ENCODE measurements around the gene PNLIPRP1.

PNLIPRP1 gene

GRCh38 chr10:116589926-116590325, 833 bp upstream of the PNLIPRP1 start:
- H3K27me3 ChIP-seq (replicated peaks; ENCODE audit: control insufficient read depth, insufficient read depth, low read length): no peaks in the 10 kb centered on the region; the same call in 1 of the 2 replicates
- H3K4me3 ChIP-seq (replicated peaks; ENCODE audit: low read depth, low read length): no peak overlapping the region
- no peaks in the 10 kb centered on the region for H3K36me3 ChIP-seq (ENCODE audit: control insufficient read depth, insufficient read depth, low read length)
- no peak for DNase-seq (ENCODE audit: extremely low read depth, insufficient read length)
- no peak for TF ChIP-seq CTCF (IDR thresholded peaks at IDR 0.05; ENCODE audit: insufficient read depth, low read length, poor library complexity, severe bottlenecking)

- TF ChIP-seq CTCF (IDR thresholded peaks at IDR 0.05; ENCODE audit: insufficient read depth, low read length, poor library complexity, severe bottlenecking): no peak
- Histone ChIP-seq H3K4me3 (replicated peaks; ENCODE audit: low read depth, low read length) (no peak overlapping the region), H3K27me3 (replicated peaks; ENCODE audit: control insufficient read depth, insufficient read depth, low read length) (no peaks in the 10 kb centered on the region; the same call in 1 of the 2 replicates), H3K36me3 (ENCODE audit: control insufficient read depth, insufficient read depth, low read length) (no peaks in the 10 kb centered on the region)
- DNase-seq (ENCODE audit: extremely low read depth, insufficient read length): no peak
Observed at GRCh38 chr10:116593139-116593740, 2.5 kb downstream of the PNLIPRP1 start.

- H3K36me3 ChIP-seq (ENCODE audit: control insufficient read depth, insufficient read depth, low read length): no peaks in the 10 kb centered on the region
- H3K27me3 ChIP-seq (replicated peaks; ENCODE audit: control insufficient read depth, insufficient read depth, low read length): no peaks in the 10 kb centered on the region; the same call in 1 of the 2 replicates
- TF ChIP-seq CTCF (IDR thresholded peaks at IDR 0.05; ENCODE audit: insufficient read depth, low read length, poor library complexity, severe bottlenecking): no peak
- no peak for DNase-seq (ENCODE audit: extremely low read depth, insufficient read length)
- H3K4me3 ChIP-seq (replicated peaks; ENCODE audit: low read depth, low read length): no peak overlapping the region
Observed at GRCh38 chr10:116594525-116595035, 3.8 kb downstream of the PNLIPRP1 start.

GRCh38 chr10:116596062-116596461, 5.3 kb downstream of the PNLIPRP1 start:
- no peak for DNase-seq (ENCODE audit: extremely low read depth, insufficient read length)
- Histone ChIP-seq H3K27me3 (replicated peaks; ENCODE audit: control insufficient read depth, insufficient read depth, low read length) (no peaks in the 10 kb centered on the region; the same call in 1 of the 2 replicates), H3K36me3 (ENCODE audit: control insufficient read depth, insufficient read depth, low read length) (no peaks in the 10 kb centered on the region), H3K4me3 (replicated peaks; ENCODE audit: low read depth, low read length) (no peak overlapping the region)
- TF ChIP-seq CTCF (IDR thresholded peaks at IDR 0.05; ENCODE audit: insufficient read depth, low read length, poor library complexity, severe bottlenecking): no peak

- DNase-seq (ENCODE audit: extremely low read depth, insufficient read length): no peak
- TF ChIP-seq CTCF (IDR thresholded peaks at IDR 0.05; ENCODE audit: insufficient read depth, low read length, poor library complexity, severe bottlenecking): no peak
- H3K27me3 ChIP-seq (replicated peaks; ENCODE audit: control insufficient read depth, insufficient read depth, low read length): no peaks in the 10 kb centered on the region
Observed at GRCh38 chr10:116597543-116597942, 6.8 kb downstream of the PNLIPRP1 start.

More at GRCh38 chr10:116597543-116597942, 6.8 kb downstream of the PNLIPRP1 start:
- Histone ChIP-seq H3K36me3 (ENCODE audit: control insufficient read depth, insufficient read depth, low read length) (no peaks in the 10 kb centered on the region), H3K4me3 (replicated peaks; ENCODE audit: low read depth, low read length) (no peak overlapping the region)

All from GM06990 (cell line).